ENCODE data around the gene KHDC4. TPM values are rescaled to one million over a fixed set of nuclear protein-coding genes. Genes with fewer than 3 reads are reported as not detected.

Gene KHDC4
- total RNA-seq, 1 donor: 37.3 TPM

DNA sequence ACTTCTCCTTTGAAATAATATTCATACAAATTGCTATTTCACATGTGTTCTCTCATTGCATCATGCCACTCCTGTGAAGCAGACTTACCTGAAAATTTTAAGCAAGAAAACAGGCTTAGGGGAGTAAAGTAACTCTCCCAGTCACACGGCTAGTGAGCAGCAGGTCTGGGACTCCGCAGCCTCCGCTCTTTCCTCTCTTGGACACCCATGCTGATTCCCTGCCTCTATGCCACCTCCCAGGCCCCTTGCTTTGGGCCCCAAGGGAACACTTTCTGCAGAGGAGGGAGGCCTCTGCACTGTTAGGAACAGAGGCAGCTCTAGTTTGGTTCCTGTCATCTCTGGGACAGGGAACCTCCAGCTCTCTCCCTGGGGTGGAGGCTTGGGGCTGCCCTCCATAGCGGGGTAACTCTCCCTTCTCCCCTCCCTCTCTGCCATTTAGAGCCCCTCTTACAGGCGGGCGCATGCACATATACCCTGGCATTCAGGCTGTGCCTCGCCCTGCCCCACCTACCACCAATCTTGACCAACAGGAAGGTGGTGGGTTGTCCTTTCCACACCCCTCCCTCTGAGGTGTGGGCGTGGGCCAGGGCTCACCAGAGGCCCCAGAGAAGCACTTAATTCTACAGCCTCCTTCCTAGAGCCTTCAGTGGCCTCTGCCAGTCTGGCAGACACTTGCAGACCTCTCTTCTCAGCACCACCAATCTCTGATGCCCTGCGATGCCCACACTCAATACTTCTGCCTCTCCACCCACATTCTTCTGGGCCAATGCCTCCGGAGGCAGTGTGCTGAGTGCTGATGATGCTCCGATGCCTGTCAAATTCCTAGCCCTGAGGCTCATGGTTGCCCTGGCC is 7.0 kb upstream of the KHDC4 start, which contains the start of gene RXFP4:
TSS of gene RXFP4 (plus strand) at position 646 of the 852 bp plus-strand sequence. CDS start at position 718, 72 bp downstream.
- H3K4me2 ChIP-seq (ENCODE audit: insufficient read depth, low read length): no peak within 1 kb of the TSS
- H3K27ac ChIP-seq (ENCODE audit: low read depth, low read length): peak within 1 kb of the TSS; percentile 3
- H3K4me1 ChIP-seq (ENCODE audit: insufficient read depth, low read length): peaks cover 18% of the 10 kb centered on the region
- no peaks in the 10 kb centered on the region for H3K27me3 ChIP-seq (ENCODE audit: insufficient read depth, low read length)
- no peaks in the 10 kb centered on the region for H3K9me3 ChIP-seq (ENCODE audit: low read depth, low read length)
- peak; percentile 54 for DNase-seq (ENCODE audit: insufficient read length, low spot score, missing footprints)
- peaks cover 4% of the 10 kb centered on the region for H3K36me3 ChIP-seq (ENCODE audit: insufficient read depth, low read length)
- no peak within 1 kb of the TSS for H3K4me3 ChIP-seq (ENCODE audit: insufficient read depth, low read length)
- TF ChIP-seq, protein P1, sequence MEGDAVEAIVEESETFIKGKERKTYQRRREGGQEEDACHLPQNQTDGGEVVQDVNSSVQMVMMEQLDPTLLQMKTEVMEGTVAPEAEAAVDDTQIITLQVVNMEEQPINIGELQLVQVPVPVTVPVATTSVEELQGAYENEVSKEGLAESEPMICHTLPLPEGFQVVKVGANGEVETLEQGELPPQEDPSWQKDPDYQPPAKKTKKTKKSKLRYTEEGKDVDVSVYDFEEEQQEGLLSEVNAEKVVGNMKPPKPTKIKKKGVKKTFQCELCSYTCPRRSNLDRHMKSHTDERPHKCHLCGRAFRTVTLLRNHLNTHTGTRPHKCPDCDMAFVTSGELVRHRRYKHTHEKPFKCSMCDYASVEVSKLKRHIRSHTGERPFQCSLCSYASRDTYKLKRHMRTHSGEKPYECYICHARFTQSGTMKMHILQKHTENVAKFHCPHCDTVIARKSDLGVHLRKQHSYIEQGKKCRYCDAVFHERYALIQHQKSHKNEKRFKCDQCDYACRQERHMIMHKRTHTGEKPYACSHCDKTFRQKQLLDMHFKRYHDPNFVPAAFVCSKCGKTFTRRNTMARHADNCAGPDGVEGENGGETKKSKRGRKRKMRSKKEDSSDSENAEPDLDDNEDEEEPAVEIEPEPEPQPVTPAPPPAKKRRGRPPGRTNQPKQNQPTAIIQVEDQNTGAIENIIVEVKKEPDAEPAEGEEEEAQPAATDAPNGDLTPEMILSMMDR (IDR thresholded peaks at IDR 0.05; ENCODE audit: extremely low read depth, low read depth, low read length): no peak
- H4K20me1 ChIP-seq (ENCODE audit: insufficient read depth, low read length): peaks cover 2% of the 10 kb centered on the region
- H2AFZ ChIP-seq (ENCODE audit: low read length): peak within 1 kb of the TSS; percentile 40
- no peaks in the 10 kb centered on the region for H3K79me2 ChIP-seq (ENCODE audit: insufficient read depth, low read length)

DNA sequence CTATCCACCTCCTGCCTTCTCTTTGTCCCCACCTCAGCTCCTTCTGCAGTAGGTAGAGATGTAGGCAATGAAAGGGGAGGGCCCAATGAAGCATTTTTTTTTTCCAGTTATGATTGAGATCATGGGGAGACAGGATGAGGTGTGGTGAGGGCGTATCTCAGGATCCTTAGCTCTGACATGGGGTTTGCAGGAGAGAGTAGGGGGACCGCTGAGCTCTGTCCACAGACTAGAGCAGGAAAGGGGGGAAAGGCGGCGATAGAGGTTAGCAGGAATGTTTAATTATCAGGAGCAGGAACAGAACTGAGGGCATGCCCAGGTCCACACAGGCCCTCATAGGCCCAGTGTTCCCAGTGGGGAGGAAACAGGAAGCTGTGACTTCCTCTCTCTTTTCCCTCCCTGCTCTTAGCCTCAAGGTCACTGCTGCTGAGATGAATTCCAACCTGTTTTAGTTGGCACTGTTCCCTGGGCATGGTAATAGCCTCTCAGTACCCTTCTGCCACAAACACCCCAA is 6.3 kb upstream of the KHDC4 start:
- DNase-seq (ENCODE audit: insufficient read length, low spot score, missing footprints): peak; percentile 39
- Histone ChIP-seq H3K4me2 (ENCODE audit: insufficient read depth, low read length) (no peak overlapping the region), H2AFZ (ENCODE audit: low read length) (peak overlapping the region; percentile 40), H3K79me2 (ENCODE audit: insufficient read depth, low read length) (no peaks in the 10 kb centered on the region), H3K36me3 (ENCODE audit: insufficient read depth, low read length) (no peaks in the 10 kb centered on the region), H3K4me3 (ENCODE audit: insufficient read depth, low read length) (no peak overlapping the region), H4K20me1 (ENCODE audit: insufficient read depth, low read length) (no peaks in the 10 kb centered on the region), H3K27ac (ENCODE audit: low read depth, low read length) (peak overlapping the region; percentile 3), H3K9me3 (ENCODE audit: low read depth, low read length) (no peaks in the 10 kb centered on the region), H3K27me3 (ENCODE audit: insufficient read depth, low read length) (no peaks in the 10 kb centered on the region), H3K4me1 (ENCODE audit: insufficient read depth, low read length) (peaks cover 18% of the 10 kb centered on the region)
- TF ChIP-seq, protein P1 (IDR thresholded peaks at IDR 0.05; ENCODE audit: extremely low read depth, low read depth, low read length): no peak

DNA sequence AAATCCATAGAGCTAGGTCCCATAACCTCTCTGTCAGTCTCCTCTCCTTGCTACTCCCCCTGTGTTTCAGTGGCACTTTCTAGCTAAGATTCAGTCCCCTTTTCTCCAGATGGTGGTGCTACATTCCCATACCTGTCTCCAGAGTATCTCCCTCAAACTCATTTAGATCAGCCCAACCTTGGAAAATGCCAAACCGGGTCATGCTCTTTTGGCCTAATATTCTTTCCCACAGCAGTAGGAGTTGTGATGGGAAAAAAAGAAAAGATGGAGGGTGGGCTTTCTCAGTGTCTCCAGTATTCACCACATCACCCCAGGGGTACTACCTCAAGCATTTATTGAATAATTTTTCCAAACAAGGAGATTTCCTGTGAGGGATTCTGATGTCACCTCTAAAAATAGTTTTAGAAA is 4.0 kb upstream of the KHDC4 start:
- Histone ChIP-seq H3K4me1 (ENCODE audit: insufficient read depth, low read length) (peaks cover 18% of the 10 kb centered on the region), H2AFZ (ENCODE audit: low read length) (no peak overlapping the region), H4K20me1 (ENCODE audit: insufficient read depth, low read length) (peaks cover 3% of the 10 kb centered on the region), H3K79me2 (ENCODE audit: insufficient read depth, low read length) (peaks cover 10% of the 10 kb centered on the region), H3K4me3 (ENCODE audit: insufficient read depth, low read length) (no peak overlapping the region), H3K36me3 (ENCODE audit: insufficient read depth, low read length) (peaks cover under 1% of the 10 kb centered on the region), H3K27ac (ENCODE audit: low read depth, low read length) (no peak overlapping the region), H3K4me2 (ENCODE audit: insufficient read depth, low read length) (no peak overlapping the region), H3K9me3 (ENCODE audit: low read depth, low read length) (no peaks in the 10 kb centered on the region), H3K27me3 (ENCODE audit: insufficient read depth, low read length) (no peaks in the 10 kb centered on the region)
- peak; percentile 65 for DNase-seq (ENCODE audit: insufficient read length, low spot score, missing footprints)
- TF ChIP-seq, protein P1 (IDR thresholded peaks at IDR 0.05; ENCODE audit: extremely low read depth, low read depth, low read length): peak; percentile 69
